AG09319 (cell line): ENCODE measurements around the gene CHD3.

Experiments
- DNase-seq: peaks from one replicate; pipeline ENCODE4 v3.0.0-alpha.2; 2010; ENCODE audit warnings: low read depth; ENCODE audit errors: extremely low read depth
- TF ChIP-seq, protein P1 (sequence below): IDR thresholded peaks from 2 replicates; pipeline ENCODE4 v1.5.1; 2011; ENCODE audit warnings: low read depth, mild to moderate bottlenecking, inconsistent platforms, low read length, moderate library complexity

CHD3 gene

GRCh38 chr17:7910281-7910680 lies 21.7 kb downstream of the CHD3 start:
- DNase-seq: no peak
- TF ChIP-seq, protein P1, sequence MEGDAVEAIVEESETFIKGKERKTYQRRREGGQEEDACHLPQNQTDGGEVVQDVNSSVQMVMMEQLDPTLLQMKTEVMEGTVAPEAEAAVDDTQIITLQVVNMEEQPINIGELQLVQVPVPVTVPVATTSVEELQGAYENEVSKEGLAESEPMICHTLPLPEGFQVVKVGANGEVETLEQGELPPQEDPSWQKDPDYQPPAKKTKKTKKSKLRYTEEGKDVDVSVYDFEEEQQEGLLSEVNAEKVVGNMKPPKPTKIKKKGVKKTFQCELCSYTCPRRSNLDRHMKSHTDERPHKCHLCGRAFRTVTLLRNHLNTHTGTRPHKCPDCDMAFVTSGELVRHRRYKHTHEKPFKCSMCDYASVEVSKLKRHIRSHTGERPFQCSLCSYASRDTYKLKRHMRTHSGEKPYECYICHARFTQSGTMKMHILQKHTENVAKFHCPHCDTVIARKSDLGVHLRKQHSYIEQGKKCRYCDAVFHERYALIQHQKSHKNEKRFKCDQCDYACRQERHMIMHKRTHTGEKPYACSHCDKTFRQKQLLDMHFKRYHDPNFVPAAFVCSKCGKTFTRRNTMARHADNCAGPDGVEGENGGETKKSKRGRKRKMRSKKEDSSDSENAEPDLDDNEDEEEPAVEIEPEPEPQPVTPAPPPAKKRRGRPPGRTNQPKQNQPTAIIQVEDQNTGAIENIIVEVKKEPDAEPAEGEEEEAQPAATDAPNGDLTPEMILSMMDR: no peak

- no peak for DNase-seq
- TF ChIP-seq, protein P1: no peak
These were observed 22.1 kb downstream of the CHD3 start for GRCh38 chr17:7910711-7911110.

DNA sequence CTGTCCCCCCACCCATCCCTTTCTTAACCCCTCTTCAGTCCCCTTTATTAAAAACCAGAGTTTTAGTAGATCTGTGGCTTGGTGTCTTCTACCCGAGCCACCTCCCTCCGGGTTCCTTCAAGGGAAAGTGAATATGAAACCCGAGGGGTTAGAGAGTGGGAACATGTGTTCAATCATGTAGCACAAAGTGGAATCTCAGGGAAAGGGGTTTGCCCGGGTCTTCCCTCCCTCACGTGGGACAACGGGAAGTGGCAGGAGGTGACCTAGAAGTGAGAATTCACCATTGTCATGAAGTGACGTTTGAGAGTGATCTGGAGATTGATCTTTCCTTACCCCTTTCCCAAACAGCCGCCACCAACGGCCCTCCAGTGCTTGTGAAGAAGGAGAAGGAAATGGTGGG lies 22.5 kb downstream of the CHD3 start:
- TF ChIP-seq, protein P1: no peak
- no peak for DNase-seq

DNA sequence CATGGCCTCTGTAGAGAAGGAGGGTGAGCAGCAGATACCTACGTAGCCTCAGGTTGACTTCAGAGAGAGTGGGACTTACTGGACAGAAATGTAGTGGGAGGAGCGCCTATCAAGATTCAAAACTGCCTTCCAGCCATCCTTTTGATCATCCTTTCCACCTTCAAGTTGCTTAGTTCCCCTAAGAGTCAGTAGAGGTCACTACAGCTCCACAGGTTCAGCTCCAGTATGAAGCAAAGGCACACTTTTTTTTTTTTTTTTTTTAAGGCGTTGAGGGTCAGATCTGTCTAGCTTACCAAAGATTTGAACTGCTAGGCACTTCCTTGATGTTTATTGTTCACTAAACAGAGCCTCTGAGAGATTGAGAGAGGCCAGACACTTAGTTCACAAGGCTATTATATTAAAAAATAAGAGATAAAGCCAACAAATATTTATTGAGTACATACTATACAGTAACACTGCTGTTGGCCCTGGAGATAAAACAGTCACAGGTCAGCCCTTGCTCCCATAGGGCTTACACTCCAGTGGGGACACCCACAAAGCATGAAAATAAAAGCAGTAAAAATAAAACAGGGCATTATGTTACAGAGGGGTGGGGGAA lies 24.4 kb downstream of the CHD3 start:
- DNase-seq: peak; percentile 56
- TF ChIP-seq, protein P1: peak; percentile 76

GRCh38 chr17:7915179-7915610 lies 26.6 kb downstream of the CHD3 start:
- DNase-seq: no peak
- TF ChIP-seq, protein P1: no peak

- TF ChIP-seq, protein P1: no peak
- peak; percentile 88 for DNase-seq
These were observed 27.2 kb downstream of the CHD3 start, which contains the start of gene RNF227 for GRCh38 chr17:7915611-7916384. RNF227 (minus strand) TSS chr17:7916289; CDS start chr17:7916195, 94 bp downstream.

DNA sequence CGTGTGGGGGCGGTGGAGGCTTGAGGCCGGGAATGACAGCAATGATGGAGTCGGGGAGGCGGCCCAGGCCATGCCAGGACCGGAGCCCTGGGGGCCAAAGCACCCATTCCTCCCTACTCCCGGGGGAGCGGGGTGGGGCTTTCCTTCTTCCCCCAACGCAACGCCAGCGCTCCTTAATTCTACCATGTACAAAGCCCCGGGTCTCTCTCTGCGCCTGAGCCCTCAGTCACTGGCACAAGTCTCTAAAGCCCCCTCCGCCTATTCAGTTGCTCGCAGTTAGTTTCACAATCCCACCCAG lies 27.7 kb downstream of the CHD3 start:
- TF ChIP-seq, protein P1: no peak
- DNase-seq: no peak
